ENCODE results near the gene BORCS5.

Gene BORCS5

DNA sequence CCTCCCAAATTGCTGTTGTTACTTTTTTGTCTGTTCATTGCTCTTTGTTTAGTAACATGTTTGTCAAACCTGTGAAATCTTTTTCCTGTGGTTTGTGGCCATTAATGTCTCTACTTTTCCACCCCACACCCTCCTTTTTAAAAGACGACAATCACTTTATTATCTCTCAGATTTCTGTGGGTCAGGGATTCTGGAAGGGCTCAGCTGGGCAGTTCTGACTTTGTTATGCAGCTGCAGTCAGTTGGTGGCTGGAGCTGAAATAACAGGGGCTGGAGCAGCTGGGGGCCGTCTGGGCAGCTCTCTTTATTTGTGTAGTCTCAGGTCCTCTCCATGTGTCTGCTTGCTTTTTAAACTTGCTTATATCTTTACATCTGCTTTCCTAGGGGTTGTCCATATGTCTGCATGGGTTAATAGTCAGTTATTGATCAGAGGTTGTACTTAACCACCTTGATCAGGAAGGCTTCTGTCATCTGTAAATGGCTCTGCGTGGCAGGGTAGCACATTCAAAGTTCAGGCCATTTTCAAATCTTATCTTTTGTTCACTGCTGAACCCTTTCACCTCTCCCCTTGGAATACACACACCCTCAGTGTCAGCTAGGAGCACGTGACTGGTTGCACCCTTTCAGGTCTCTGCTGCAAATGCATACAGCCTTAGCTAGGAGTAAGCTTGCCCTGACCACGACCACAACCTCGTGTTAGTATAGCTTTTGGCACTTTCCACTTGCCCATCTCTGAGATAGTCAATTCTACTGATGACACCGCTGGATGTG lies 27.9 kb downstream of the BORCS5 start:
- TF ChIP-seq, protein P1, sequence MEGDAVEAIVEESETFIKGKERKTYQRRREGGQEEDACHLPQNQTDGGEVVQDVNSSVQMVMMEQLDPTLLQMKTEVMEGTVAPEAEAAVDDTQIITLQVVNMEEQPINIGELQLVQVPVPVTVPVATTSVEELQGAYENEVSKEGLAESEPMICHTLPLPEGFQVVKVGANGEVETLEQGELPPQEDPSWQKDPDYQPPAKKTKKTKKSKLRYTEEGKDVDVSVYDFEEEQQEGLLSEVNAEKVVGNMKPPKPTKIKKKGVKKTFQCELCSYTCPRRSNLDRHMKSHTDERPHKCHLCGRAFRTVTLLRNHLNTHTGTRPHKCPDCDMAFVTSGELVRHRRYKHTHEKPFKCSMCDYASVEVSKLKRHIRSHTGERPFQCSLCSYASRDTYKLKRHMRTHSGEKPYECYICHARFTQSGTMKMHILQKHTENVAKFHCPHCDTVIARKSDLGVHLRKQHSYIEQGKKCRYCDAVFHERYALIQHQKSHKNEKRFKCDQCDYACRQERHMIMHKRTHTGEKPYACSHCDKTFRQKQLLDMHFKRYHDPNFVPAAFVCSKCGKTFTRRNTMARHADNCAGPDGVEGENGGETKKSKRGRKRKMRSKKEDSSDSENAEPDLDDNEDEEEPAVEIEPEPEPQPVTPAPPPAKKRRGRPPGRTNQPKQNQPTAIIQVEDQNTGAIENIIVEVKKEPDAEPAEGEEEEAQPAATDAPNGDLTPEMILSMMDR (conservative IDR thresholded peaks at IDR 0.05) = no peak
- no peak overlapping the region for H3K27ac ChIP-seq

DNA sequence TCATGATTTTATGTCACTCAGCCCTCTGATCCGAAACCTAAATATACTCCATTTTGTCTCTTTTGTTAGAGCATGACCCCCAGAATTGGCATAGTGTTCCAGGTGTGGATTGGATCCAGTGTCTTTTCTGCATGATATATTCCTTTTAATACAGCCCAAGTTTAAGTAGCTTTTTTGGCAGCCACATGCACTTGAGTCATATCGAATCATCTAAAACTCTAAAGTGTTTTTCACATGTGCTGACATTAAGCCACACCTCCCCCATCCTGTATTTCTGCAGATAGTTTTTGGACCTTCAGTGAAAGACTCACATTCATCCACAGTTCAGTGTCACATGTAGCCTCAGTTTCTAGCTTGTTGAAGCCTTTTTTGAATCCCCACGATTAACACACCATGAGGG lies 30.6 kb downstream of the BORCS5 start:
- H3K27ac ChIP-seq = no peak overlapping the region
- TF ChIP-seq, protein P1 (conservative IDR thresholded peaks at IDR 0.05) = no peak

- H3K27ac ChIP-seq = no peak overlapping the region
- TF ChIP-seq, protein P1 (conservative IDR thresholded peaks at IDR 0.05) = no peak
Observed at GRCh38 chr12:12392413-12392812, 35.5 kb downstream of the BORCS5 start.

DNA sequence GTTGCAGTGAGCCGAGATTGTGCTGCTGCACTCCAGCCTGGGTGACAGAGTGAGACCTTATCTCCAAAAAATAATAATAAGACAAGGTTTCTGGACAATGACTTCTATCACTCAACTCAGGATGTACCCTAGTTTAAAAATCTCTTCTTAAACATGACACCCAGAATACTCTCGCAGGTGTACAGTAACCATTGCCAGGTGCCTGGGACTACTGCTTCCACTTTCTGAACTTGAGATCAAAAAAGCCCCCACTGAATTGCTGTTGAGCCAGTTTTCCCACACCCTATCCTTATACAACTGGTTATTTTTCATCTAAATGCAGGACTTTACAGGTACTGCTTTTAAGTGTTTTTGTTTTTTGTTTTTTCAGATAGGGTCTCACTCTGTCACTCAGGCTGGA lies 36.3 kb downstream of the BORCS5 start:
- TF ChIP-seq, protein P1 (conservative IDR thresholded peaks at IDR 0.05) = no peak
- H3K27ac ChIP-seq = no peak overlapping the region

DNA sequence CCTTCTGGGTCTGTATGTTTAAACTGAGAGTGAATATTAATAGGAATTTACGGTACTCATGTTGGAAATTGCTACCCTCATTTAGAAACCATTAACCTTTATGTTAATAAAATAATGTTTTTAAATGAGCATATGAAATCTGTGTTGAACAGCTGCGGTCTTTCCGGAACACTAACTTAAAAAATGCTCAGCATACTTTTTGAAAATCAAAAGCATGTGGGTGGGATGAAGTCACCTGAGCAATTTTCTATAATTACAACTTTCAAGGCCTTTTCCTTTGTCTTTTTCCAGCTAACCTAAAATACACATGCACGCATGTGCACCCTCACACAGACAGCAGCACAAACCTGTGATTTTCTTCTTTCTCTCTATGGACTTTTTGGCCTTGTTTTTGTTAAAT lies 39.8 kb downstream of the BORCS5 start:
- no peak overlapping the region for H3K27ac ChIP-seq
- TF ChIP-seq, protein P1 (conservative IDR thresholded peaks at IDR 0.05) = no peak

DNA sequence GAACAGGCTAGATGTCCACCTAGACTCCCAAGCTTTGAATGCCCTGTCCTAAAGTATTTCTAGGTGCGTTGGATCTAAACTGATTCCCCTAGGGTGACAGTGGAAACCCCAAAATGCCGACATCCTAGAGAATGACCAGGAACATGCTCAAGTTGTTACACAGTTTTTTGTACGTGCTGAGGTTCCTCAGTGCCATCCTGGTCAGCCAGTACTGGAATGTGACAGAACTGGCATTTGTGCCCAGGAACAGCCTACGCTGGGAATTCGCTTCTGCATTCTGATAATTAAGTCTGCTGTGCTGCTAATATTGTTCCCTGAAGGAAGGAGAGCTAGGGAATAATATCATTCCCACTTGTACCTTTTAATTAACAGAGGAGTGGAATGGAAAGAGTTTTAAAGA lies 40.3 kb downstream of the BORCS5 start:
- no peak overlapping the region for H3K27ac ChIP-seq
- TF ChIP-seq, protein P1 (conservative IDR thresholded peaks at IDR 0.05) = no peak

- TF ChIP-seq, protein P1 (conservative IDR thresholded peaks at IDR 0.05) = no peak
- H3K27ac ChIP-seq = no peak overlapping the region
Observed at GRCh38 chr12:12398026-12398859, 41.4 kb downstream of the BORCS5 start.

Measured in VCaP (cell line).